Hematopoietic multipotent progenitor cell (in vitro differentiated cells): ENCODE results near the gene BBX. TPM values are rescaled to one million over a fixed set of nuclear protein-coding genes. Genes with fewer than 3 reads are reported as not detected.
A peak's percentile ranks its signal among the peaks of the same experiment; 100 is the strongest.
"Not testable (repeated sequence)": the region's sequence is repeated elsewhere in the genome, so short reads cannot be mapped to it uniquely, and the experiment has no call there.

Experiments used
- DNase-seq, 3 donors: peaks; one replicate each; pipeline ENCODE4 v3.0.0-alpha.2; 2011 to 2015; ENCODE audit warnings: low read depth in 2 of 3, low spot score in 2 of 3
- total RNA-seq: library from RNA; depleted of rRNA; stranded (reverse); fragments of >200 nt; gene quantifications from one replicate; pipeline ENCODE4 v1.2.3, GENCODE V29; 2012

Gene BBX
- total RNA-seq, 1 donor = 35.0 TPM

- DNase-seq = peak in 1 of 3 donors; percentile 58
Observed at GRCh38 chr3:107676469-107677309, 153.9 kb downstream of the BBX start.

- no peak for DNase-seq
Observed at GRCh38 chr3:107679921-107680320, 157.2 kb downstream of the BBX start.

DNA sequence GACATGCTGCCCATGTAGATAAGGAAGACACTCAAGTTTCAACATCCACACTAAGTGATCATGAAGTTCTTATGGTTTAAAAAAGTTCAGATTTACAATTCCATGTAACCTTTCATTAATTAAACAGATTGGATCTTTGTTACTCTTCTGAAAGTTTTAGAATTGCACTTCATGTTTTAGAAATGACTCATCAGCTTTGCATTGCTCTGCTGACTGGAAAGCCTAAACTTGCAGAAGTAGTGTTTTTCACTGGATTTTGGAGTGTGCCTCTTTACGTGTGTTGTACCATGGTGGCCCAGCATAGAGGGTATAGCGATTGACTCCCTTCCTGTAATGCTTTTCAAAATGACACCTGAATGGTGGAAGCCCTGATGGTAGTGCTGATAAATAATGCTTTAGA, 157.9 kb downstream of the BBX start:
- DNase-seq = no peak

GRCh38 chr3:107681396-107681795, 158.6 kb downstream of the BBX start:
- DNase-seq = no peak

- no peak for DNase-seq
Observed at GRCh38 chr3:107682580-107682979, 159.8 kb downstream of the BBX start.

DNA sequence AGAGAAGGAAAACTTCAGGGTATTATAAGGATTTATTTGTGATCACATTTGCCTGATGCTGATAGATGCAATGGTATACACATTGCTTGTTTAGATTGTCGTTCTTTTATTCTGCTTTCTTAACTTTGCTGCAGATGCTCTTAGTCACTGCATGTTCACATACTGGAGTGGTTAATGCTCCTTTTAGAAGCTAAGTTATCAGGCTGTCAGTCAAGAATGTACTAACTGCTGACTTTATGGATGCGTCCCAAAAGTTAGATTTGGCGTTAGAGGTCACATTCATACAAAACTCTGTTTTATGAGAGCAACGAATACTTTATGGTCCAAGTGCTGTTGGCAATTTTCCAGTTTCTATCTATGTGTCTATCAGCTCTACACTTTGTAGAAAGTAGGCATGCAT, 160.7 kb downstream of the BBX start:
- DNase-seq = no peak

DNA sequence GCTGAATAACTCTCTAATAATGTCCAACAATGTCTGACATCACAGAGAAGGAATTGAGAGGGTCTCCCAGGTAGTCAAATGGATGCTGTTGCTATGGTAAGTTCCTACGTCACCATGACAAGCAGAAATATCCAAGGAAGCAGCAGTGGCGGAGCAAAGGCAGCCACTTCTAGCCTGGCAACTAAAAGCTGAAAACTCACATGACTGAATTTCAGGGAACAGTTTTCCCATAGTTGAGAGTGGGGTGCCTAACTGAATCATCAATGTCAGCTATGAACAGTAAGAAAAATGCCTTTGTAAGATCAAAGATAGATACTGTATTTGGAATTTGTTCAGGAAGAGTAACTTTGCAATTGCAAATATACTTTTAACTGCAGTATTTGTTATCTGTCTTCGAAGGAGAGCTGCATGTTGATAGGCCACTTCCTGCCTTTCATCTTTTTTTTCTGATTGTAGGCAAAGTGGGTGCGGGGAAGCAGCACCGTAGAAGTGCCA, 161.7 kb downstream of the BBX start:
- peak in 1 of 3 donors; percentile 19 for DNase-seq

DNA sequence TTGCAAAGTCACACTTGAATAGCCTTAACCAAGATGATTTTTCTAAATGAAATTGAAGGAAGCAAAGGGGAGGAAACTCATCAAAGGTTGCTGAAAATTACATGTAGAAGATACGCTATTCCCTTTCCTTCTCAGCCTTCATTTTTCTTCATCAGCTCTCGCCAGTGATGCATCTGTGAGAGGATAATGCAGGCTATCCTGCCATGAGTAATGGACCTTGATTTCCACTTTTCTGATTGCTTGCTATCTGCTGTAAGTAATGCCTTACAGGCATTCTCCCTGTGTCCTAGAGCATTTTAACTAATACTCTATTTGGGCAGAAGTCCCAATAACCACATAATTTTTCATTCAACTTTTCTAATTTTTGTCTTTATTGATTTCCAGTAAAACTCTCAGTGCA, 162.6 kb downstream of the BBX start:
- no peak for DNase-seq

DNA sequence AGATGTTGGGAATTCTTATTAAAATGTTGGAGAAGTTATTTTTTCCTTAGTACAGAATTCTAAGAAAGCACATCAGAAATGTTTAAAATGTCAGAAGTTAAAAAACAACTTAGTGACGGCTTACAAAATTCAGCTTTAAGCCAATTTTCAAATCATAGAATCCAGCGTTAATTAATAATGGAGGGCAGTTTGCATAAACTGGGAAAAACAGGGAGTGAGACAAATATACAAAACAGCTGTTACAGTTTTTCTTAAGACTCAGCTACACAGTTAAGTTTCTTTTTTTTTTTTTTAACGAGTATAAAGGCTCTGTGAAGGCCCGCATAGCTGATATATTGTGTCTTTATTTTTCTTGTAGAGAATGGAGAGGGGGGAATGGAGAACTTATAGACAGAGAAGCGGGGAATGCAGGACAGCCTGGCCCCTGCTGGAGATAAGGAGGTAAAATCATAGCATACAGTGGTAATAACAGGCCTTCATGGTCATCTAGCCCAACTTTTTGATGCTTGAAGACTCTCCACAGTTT, 164.4 kb downstream of the BBX start:
- DNase-seq = no peak

- no peak for DNase-seq
Observed at GRCh38 chr3:107689355-107689754, 166.6 kb downstream of the BBX start.

DNA sequence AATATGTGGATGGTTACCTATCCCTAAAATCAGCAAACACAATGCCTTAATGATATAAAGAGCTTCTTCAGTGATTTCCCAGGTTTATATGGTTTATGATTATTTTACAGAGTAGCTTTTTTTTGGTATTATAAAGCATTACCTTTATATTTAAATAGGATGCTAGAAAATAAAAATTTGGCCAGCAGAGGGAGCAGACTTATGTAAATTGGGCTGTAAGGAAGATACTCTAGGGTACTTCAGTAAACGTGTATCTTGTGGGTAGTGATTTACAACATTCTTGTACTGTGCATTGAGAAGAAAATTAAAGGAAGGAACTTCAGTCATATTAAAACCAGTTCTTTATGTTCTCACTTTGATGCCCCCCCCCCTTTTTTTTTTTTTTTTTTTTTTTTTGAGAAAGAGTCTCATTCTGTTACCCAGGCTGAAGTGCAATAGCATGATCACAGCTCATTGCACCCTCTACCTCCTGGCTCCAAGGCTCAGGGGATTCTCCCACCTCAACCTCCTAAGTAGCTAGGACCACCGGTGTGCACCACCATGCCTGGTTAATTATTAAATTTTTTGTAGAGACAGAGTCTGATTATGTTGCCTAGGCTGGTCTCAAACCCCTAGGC, 167.9 kb downstream of the BBX start:
- peak; percentile 16 to 78 (median 62) for DNase-seq

GRCh38 chr3:107691984-107692383, 169.2 kb downstream of the BBX start:
- DNase-seq = not testable (repeated sequence)

DNA sequence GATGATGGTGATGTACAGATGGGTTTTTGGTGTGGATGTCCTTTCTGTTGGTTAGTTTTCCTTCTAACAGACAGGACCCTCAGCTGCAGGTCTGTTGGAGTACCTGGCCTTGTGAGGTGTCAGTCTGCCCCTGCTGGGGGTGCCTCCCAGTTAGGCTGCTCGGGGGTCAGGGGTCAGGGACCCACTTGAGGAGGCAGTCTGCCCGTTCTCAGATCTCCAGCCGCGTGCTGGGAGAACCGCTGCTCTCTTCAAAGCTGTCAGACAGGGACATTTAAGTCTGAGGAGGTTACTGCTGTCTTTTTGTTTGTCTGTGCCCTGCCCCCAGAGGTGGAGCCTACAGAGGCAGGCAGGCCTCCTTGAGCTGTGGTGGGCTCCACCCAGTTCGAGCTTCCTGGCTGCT, 174.6 kb downstream of the BBX start:
- DNase-seq = not testable (repeated sequence)

DNA sequence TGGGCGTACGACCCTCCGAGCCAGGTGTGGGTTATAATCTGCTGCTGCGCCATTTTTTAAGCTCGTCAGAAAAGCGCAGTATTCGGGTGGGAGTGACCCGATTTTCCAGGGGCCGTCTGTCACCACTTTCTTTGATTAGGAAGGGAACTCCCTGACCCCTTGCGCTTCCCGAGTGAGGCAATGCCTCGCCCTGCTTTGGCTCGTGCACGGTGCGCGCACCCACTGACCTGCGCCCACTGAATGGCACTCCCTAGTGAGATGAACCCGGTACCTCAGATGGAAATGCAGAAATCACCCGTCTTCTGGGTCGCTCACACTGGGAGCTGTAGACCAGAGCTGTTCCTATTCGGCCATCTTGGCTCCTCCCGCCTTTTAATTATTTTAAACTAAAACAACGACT, 175.1 kb downstream of the BBX start:
- DNase-seq = not testable (repeated sequence)

GRCh38 chr3:107699682-107700081, 176.9 kb downstream of the BBX start:
- DNase-seq = no peak

- DNase-seq = no peak
Observed at GRCh38 chr3:107701299-107701698, 178.5 kb downstream of the BBX start.

DNA sequence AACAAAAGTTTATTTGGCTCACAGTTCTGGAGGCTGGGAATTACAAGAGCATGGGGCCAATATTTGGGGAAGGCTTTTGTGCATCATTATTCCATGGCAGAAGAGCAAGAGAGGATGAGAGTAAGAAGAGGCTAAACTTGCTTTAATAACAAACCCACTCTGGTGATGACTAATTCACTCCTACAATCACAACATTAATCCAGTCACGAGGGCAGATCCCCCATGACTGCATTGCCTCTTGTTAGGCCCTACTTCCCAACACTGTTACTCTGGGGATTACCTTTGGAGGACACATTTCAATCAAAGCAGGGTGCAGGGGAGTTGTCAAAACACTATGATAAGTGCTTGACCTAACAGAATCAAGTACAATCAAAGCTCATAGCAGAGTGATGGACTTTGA, 181.7 kb downstream of the BBX start:
- no peak for DNase-seq

- no peak for DNase-seq
Observed at GRCh38 chr3:107705046-107705445, 182.3 kb downstream of the BBX start.

DNA sequence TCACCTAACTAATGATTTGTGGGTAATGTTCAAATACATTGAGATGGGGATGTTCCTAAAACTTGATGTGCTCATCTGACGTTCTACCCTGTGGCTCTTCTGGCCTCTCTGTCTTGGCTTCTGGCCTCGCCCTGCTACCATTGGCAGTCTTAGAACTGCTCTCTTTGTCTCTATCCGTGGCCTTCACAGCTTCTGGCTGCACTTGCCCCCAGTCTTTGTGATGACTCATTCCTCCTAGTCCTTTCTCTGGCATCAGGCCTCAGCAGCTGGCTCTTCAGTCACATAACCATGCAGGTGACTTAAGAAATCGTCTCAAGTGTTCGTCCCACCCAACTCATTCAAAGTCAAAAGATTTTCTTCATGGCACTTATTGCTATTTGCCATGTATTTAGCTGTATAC, 188.1 kb downstream of the BBX start:
- DNase-seq = no peak

- DNase-seq = no peak
Observed at GRCh38 chr3:107716734-107717133, 194.0 kb downstream of the BBX start.

DNA sequence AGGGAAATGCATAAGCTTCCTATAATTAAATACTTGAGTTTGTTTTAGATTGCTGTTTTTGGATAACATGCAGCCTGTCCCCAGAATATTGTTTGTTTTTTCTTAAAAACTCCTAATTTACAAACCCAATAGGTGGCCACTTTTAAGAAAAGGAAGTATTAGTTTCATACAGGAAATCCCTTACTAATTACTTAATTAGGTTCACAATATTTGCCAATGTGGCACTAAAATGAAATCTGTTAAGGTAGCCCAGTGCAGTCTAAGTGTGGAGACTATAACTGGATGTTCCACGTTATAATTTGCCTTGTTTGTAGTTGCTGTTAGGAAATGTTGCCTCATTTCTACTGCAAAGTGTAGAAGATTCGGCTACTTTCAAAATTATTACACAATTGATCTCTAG, 195.8 kb downstream of the BBX start:
- DNase-seq = no peak

GRCh38 chr3:107727102-107727501, 204.3 kb downstream of the BBX start:
- no peak for DNase-seq
